GM12865 (cell line): ENCODE results near the gene SEC16A.

Experiments
- DNase-seq: peaks from one replicate; pipeline ENCODE4 v3.0.0; 2010; ENCODE audit warnings: low read depth
- H3K4me3 ChIP-seq: 2 replicates; pipeline ENCODE4 v1.5.1; 2011; ENCODE audit warnings: mild to moderate bottlenecking, low read depth, low read length, control low read depth
- CTCF ChIP-seq: IDR thresholded peaks from 2 replicates; pipeline ENCODE4 v1.5.1; 2011; ENCODE audit warnings: low read length, control low read depth, low read depth, inconsistent platforms; ENCODE audit not compliant: insufficient read depth; ENCODE audit errors: missing control alignments

SEC16A gene

GRCh38 chr9:136482793-136483588 lies at the start of gene SEC16A:
Gene SEC16A, minus strand, starts transcription at chr9:136483040. Its CDS starts 5,425 bp downstream, at chr9:136477615.
- TF ChIP-seq CTCF: no peak
- H3K4me3 ChIP-seq: peak within 1 kb of the TSS; percentile 83
- peak; percentile 99 for DNase-seq

- no peak for TF ChIP-seq CTCF
- no peak for DNase-seq
- no peak overlapping the region for H3K4me3 ChIP-seq
Measured at GRCh38 chr9:136531904-136532798, 49.3 kb upstream of the SEC16A start.

- TF ChIP-seq CTCF: no peak
- no peak overlapping the region for H3K4me3 ChIP-seq
- no peak for DNase-seq
Measured at GRCh38 chr9:136531186-136531903, 48.5 kb upstream of the SEC16A start.

- no peak for DNase-seq
- TF ChIP-seq CTCF: no peak
- H3K4me3 ChIP-seq: no peak overlapping the region
Measured at GRCh38 chr9:136530461-136531089, 47.7 kb upstream of the SEC16A start.

- no peak for DNase-seq
- H3K4me3 ChIP-seq: no peak overlapping the region
- TF ChIP-seq CTCF: no peak
Measured at GRCh38 chr9:136529516-136530460, 46.9 kb upstream of the SEC16A start.
